CD4-positive, alpha-beta T cell (primary cell): Measurements from ENCODE around the gene ZNF827. TPM values are rescaled to one million over a fixed set of nuclear protein-coding genes. Genes with fewer than 3 reads are reported as not detected.

Experiments
- ATAC-seq: fragments of 200-7000 bp; cut with Tn5 transposase; one replicate; pipeline ENCODE4 v1.10.0; 2022; ENCODE audit warnings: mild to moderate bottlenecking; ENCODE audit not compliant: poor library complexity
- CTCF ChIA-PET: fragments of 350-600 bp; sonication (Branson Sonifier 250); formaldehyde crosslinking; loops from one replicate; lab custom pipeline; 2021; ENCODE audit warnings: antibody characterized with exemption, inconsistent platforms; lab: Charles Lee
- POLR2A ChIA-PET: fragments of 350-600 bp; sonication (Branson Sonifier 250); formaldehyde crosslinking; loops from one replicate; lab custom pipeline; 2021; ENCODE audit warnings: antibody characterized with exemption, inconsistent platforms; lab: Charles Lee
- DNase-seq, 14 experiments: peaks; one replicate each; pipeline ENCODE4 v3.0.0-alpha.2; 2013 to 2020; ENCODE audit warnings: mixed read lengths in 2 of 14
- H3K27ac ChIP-seq, 2 donors: one replicate each; pipeline versions ENCODE4 v1.5.1 to v1.7.0; 2013; ENCODE audit warnings: low read length in 2 of 2, low read depth in 1 of 2, mild to moderate bottlenecking in 1 of 2
- H3K27me3 ChIP-seq, 2 experiments: 1 replicate in 1 of 2; 2 replicates in 1 of 2; pipeline versions ENCODE4 v1.6.1 to v1.7.0; 2013; ENCODE audit warnings: low read length in 2 of 2, control low read depth in 1 of 2, mild to moderate bottlenecking in 1 of 2, moderate library complexity in 1 of 2; ENCODE audit not compliant: insufficient read depth in 2 of 2, control insufficient read depth in 1 of 2
- H3K36me3 ChIP-seq: one replicate; pipeline ENCODE4 v1.6.1; 2013; ENCODE audit warnings: low read length, control low read depth; ENCODE audit not compliant: insufficient read depth
- H3K4me1 ChIP-seq: one replicate; pipeline ENCODE4 v1.6.1; 2013; ENCODE audit warnings: low read length, control low read depth; ENCODE audit not compliant: insufficient read depth
- H3K4me3 ChIP-seq: one replicate; pipeline ENCODE4 v1.5.1; 2013; ENCODE audit warnings: mild to moderate bottlenecking, low read length, moderate library complexity
- H3K9me3 ChIP-seq, 2 experiments: 1 replicate in 1 of 2; 2 replicates in 1 of 2; pipeline versions ENCODE4 v1.6.1 to v1.7.0; 2013; ENCODE audit warnings: low read length in 2 of 2, mild to moderate bottlenecking in 2 of 2, control low read depth in 1 of 2, moderate library complexity in 1 of 2; ENCODE audit not compliant: control insufficient read depth in 1 of 2, insufficient read depth in 1 of 2
- H3K27ac Mint-ChIP-seq: one replicate; pipeline ENCODE4 v1.8.0; 2020; ENCODE audit warnings: mixed read lengths
- H3K27me3 Mint-ChIP-seq: one replicate; pipeline ENCODE4 v1.8.0; 2021; ENCODE audit warnings: mixed read lengths
- H3K36me3 Mint-ChIP-seq: one replicate; pipeline ENCODE4 v1.8.0; 2021; ENCODE audit warnings: low read depth, mixed read lengths
- H3K4me1 Mint-ChIP-seq: one replicate; pipeline ENCODE4 v1.8.0; 2021; ENCODE audit warnings: low read depth, mixed read lengths
- H3K4me3 Mint-ChIP-seq: one replicate; pipeline ENCODE4 v1.8.0; 2020; ENCODE audit warnings: mild to moderate bottlenecking, mixed read lengths
- H3K9me3 Mint-ChIP-seq: one replicate; pipeline ENCODE4 v1.8.0; 2020; ENCODE audit warnings: mixed read lengths
- intact Hi-C, 2 experiments: fragments of 100-400 bp; cut with DNase I in 1 of 2; cut with micrococcal nuclease in 1 of 2; formaldehyde crosslinking; loops; one replicate each; pipeline versions ENCODE4 v1.15.1 to v1.9.0; 2023 to 2025; cut with DNase I, micrococcal nuclease
- total RNA-seq, 174 experiments: library from RNA in 2 of 174; stranded (reverse) in 2 of 174; gene quantifications; one replicate each; pipeline ENCODE4 v1.2.3 and lab custom pipeline; 2021 to 2026
- TF ChIP-seq, protein P1 (sequence below): fragments of 200-600 bp; IDR thresholded peaks from one replicate; pipeline ENCODE4 v1.8.0; 2022; ENCODE audit warnings: antibody characterized with exemption, mild to moderate bottlenecking

Gene ZNF827
- total RNA-seq, 2 experiments from 2014 or later = 13.7 to 14.3 TPM

DNA sequence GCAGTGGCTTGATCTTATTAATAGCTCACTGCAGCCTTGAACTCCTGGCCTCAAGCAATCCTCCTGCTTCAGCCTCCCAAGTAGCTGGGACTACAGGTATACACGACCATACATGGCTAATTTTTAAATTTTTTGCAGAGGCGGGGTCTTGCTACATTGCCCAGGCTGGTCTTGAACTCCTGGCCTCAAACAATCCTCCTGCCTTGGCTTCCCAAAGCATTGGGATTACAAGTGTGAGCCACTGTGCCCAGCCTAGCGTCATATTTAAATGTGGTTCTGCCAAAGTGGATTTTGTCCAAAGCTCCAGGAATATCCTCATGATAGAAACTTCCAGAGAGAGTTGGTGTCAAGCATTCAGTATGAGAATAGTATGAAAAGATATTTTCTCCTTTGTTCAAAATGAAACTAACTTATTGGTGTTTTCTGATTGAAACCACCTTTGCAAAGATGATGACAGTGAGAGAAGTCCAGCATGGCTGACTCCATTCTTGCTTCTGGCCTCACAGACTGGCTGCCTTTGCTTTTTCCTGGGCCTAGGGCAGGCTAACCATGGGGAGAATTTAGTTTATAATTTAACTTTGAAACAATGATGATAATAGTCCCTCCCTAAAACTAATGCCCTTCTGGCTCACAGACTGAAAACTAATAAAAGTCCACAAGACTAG is 129.6 kb downstream of the ZNF827 start:
- H3K4me3 Mint-ChIP-seq = no peak overlapping the region
- Histone ChIP-seq H3K27ac (no peak overlapping the region), H3K9me3 (peaks cover 6% of the 10 kb centered on the region in 2 experiments), H3K4me1 (no peaks in the 10 kb centered on the region), H3K4me3 (no peak overlapping the region), H3K36me3 (peaks cover 6% of the 10 kb centered on the region), H3K27me3 (no peaks in the 10 kb centered on the region)
- H3K27ac Mint-ChIP-seq = no peak overlapping the region
- intact Hi-C loops = no loop called here
- POLR2A ChIA-PET = no interaction called here
- peaks cover 49% of the 10 kb centered on the region for H3K36me3 Mint-ChIP-seq
- H3K9me3 Mint-ChIP-seq = peaks cover 6% of the 10 kb centered on the region
- no peak for ATAC-seq
- DNase-seq = no peak
- TF ChIP-seq, protein P1, sequence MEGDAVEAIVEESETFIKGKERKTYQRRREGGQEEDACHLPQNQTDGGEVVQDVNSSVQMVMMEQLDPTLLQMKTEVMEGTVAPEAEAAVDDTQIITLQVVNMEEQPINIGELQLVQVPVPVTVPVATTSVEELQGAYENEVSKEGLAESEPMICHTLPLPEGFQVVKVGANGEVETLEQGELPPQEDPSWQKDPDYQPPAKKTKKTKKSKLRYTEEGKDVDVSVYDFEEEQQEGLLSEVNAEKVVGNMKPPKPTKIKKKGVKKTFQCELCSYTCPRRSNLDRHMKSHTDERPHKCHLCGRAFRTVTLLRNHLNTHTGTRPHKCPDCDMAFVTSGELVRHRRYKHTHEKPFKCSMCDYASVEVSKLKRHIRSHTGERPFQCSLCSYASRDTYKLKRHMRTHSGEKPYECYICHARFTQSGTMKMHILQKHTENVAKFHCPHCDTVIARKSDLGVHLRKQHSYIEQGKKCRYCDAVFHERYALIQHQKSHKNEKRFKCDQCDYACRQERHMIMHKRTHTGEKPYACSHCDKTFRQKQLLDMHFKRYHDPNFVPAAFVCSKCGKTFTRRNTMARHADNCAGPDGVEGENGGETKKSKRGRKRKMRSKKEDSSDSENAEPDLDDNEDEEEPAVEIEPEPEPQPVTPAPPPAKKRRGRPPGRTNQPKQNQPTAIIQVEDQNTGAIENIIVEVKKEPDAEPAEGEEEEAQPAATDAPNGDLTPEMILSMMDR = no peak
- peaks cover 6% of the 10 kb centered on the region for H3K4me1 Mint-ChIP-seq
- CTCF ChIA-PET = no interaction called here
- no peaks in the 10 kb centered on the region for H3K27me3 Mint-ChIP-seq

DNA sequence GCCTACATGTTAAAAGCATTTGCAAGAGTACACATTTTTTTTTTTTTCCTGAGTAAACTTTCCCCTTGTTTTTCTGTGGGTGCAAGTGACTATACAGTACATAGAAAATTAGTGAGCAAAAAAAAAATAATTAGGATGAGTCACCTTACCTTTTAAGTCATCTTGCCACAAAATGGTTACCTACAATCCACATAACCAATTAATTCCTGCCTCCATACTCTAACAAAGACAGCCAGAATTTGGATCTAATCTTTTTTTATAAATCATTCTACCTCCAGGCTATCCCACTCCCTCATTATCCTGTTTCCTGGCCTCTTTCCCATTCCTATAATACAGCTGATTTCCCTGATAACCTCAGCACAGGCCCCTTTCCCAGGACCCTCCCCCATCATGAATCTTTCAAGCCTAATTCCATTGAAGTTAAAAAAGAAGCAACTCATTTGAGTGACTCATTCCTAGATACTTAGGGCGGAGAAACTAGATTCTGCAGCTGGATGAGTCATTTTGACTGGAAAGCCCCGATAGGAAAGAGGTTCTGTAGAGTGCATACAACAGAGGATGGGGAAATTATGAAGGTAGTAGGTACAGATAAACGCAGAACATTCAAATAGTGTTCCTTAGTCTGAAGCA is 130.5 kb downstream of the ZNF827 start:
- Histone ChIP-seq H3K27ac (no peak overlapping the region), H3K36me3 (peaks cover 3% of the 10 kb centered on the region), H3K4me3 (no peak overlapping the region), H3K9me3 (peaks cover 6% of the 10 kb centered on the region in 2 experiments), H3K4me1 (no peaks in the 10 kb centered on the region), H3K27me3 (no peaks in the 10 kb centered on the region)
- TF ChIP-seq, protein P1 = no peak
- ATAC-seq (peak; percentile 48), DNase-seq (peak in 4 of 14 experiments; percentile 9 to 53 (median 29))
- H3K4me1 Mint-ChIP-seq = peaks cover 6% of the 10 kb centered on the region
- no peaks in the 10 kb centered on the region for H3K27me3 Mint-ChIP-seq
- no peak overlapping the region for H3K27ac Mint-ChIP-seq
- POLR2A ChIA-PET = no interaction called here
- H3K36me3 Mint-ChIP-seq = peaks cover 47% of the 10 kb centered on the region
- no peak overlapping the region for H3K4me3 Mint-ChIP-seq
- CTCF ChIA-PET = no interaction called here
- intact Hi-C loops = no loop called here
- peaks cover 6% of the 10 kb centered on the region for H3K9me3 Mint-ChIP-seq

DNA sequence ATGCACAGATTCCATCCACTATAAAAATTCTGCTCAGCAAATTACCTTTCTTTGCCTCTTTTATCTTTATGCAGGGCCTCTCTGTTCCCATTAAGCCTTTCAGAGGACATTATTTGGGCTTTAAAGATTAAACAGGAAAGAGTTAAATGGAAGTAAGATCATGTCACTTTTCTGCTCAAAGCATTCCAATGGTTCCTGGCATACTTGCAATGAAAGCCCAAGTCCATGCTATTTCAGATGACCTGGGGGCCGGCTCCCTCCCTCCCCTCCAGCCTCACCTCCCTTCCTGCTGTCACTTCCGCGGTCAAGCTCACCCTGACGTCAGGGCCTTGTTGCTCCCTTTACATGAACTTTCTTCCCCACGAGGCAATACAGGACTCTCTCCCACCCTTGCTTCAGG is 133.1 kb downstream of the ZNF827 start:
- no peaks in the 10 kb centered on the region for H3K36me3 ChIP-seq

More for the DNA sequence above, 133.1 kb downstream of the ZNF827 start:
- no peak overlapping the region for H3K4me3 ChIP-seq
- TF ChIP-seq, protein P1 = no peak
- H3K4me1 Mint-ChIP-seq = peaks cover 6% of the 10 kb centered on the region
- no peak for DNase-seq
- no peaks in the 10 kb centered on the region for H3K27me3 Mint-ChIP-seq
- peaks cover 29% of the 10 kb centered on the region for H3K36me3 Mint-ChIP-seq
- H3K9me3 ChIP-seq = peaks cover 3 to 6% of the 10 kb centered on the region in 2 experiments
- ChIA-PET CTCF (no interaction called here), POLR2A (no interaction called here)
- no peak overlapping the region for H3K27ac Mint-ChIP-seq
- no peaks in the 10 kb centered on the region for H3K4me1 ChIP-seq
- no peak overlapping the region for H3K4me3 Mint-ChIP-seq
- no peaks in the 10 kb centered on the region for H3K27me3 ChIP-seq
- H3K9me3 Mint-ChIP-seq = peaks cover 6% of the 10 kb centered on the region
- no peak overlapping the region for H3K27ac ChIP-seq
- no peak for ATAC-seq
- intact Hi-C loops = no loop called here
